GM12878 (cell line): ENCODE results near the gene SAMHD1. TPM values are rescaled to one million over a fixed set of nuclear protein-coding genes. Genes with fewer than 3 reads are reported as not detected.
A peak's percentile ranks its signal among the peaks of the same experiment; 100 is the strongest.

Source experiments
- ATAC-seq: fragments of 200-7000 bp; cut with Tn5 transposase; 3 replicates; pipeline ENCODE4 v1.9.1; 2020; ENCODE audit warnings: mild to moderate bottlenecking, moderate library complexity
- BruUV-seq: library from RNA; stranded (reverse); fragments of 400-500 nt; replicated peaks from 2 replicates; lab custom pipeline; 2021; lab: Mats Ljungman, UMichigan
- CTCF ChIA-PET: fragments of 300-600 bp; sonication (Branson Sonifier 250); formaldehyde crosslinking; extraction: SDS; loops from one replicate; lab custom pipeline; 2021; ENCODE audit warnings: inconsistent platforms; lab: Yijun Ruan, JAX
- POLR2A ChIA-PET: fragments of 350-600 bp; formaldehyde crosslinking; extraction: SDS; loops from one replicate; lab custom pipeline; 2021; ENCODE audit warnings: inconsistent platforms; lab: Charles Lee
- RAD21 ChIA-PET: fragments of 300-600 bp; sonication (Branson Sonifier 250); formaldehyde crosslinking; loops from one replicate; lab custom pipeline; 2023; ENCODE audit warnings: antibody characterized with exemption; ENCODE audit not compliant: unreplicated experiment; lab: Charles Lee
- SMC1A ChIA-PET: fragments of 300-600 bp; sonication (Branson Sonifier 250); formaldehyde crosslinking; loops from one replicate; lab custom pipeline; 2023; ENCODE audit not compliant: unreplicated experiment, uncharacterized antibody; lab: Charles Lee
- DNase-seq: peaks from one replicate; pipeline ENCODE4 v3.0.0-alpha.2; 2011; ENCODE audit warnings: low read depth, low spot score
- FAIRE-seq: peaks from 3 replicates; lab custom pipeline; 2011; peaks lifted over from hg19 to GRCh38; lab: Jason Lieb, UNC
- H2AFZ ChIP-seq: 2 replicates; pipeline ENCODE4 v1.6.0; 2011; ENCODE audit warnings: low read depth, low read length, control low read depth; ENCODE audit not compliant: control insufficient read depth
- H3K27ac ChIP-seq: 2 replicates; pipeline ENCODE4 v1.5.1; 2011; ENCODE audit warnings: control low read depth; ENCODE audit not compliant: control insufficient read depth, insufficient read depth
- H3K27me3 ChIP-seq, 2 experiments: replicated peaks in 1 of 2; 2 replicates each; pipeline versions ENCODE4 v1.6.0 to v1.6.1; 2011; ENCODE audit warnings: low read length in 1 of 2; ENCODE audit not compliant: control insufficient read depth in 2 of 2, insufficient read depth in 2 of 2
- H3K36me3 ChIP-seq, 2 experiments: 2 replicates each; pipeline ENCODE4 v1.5.1; 2011; ENCODE audit warnings: low read length in 1 of 2; ENCODE audit not compliant: control insufficient read depth in 2 of 2, insufficient read depth in 2 of 2
- H3K4me1 ChIP-seq: 2 replicates; pipeline ENCODE4 v1.6.1; 2011; ENCODE audit warnings: mild to moderate bottlenecking, low read length, moderate library complexity, mixed read lengths; ENCODE audit not compliant: control insufficient read depth, insufficient read depth
- H3K4me2 ChIP-seq: 2 replicates; pipeline ENCODE4 v1.6.0; 2011; ENCODE audit warnings: control low read depth; ENCODE audit not compliant: control insufficient read depth, insufficient read depth
- H3K4me3 ChIP-seq: fragments of 200-600 bp; sonication (generic); 2 replicates; pipeline ENCODE4 v1.5.1; 2016
- H3K79me2 ChIP-seq: 2 replicates; pipeline ENCODE4 v1.6.0; 2011; ENCODE audit warnings: low read length; ENCODE audit not compliant: control insufficient read depth, insufficient read depth
- H3K9ac ChIP-seq: 2 replicates; pipeline ENCODE4 v1.8.0; 2011; ENCODE audit warnings: low read length, control low read depth, mixed read lengths; ENCODE audit not compliant: control insufficient read depth, insufficient read depth
- H3K9me3 ChIP-seq: replicated peaks from 3 replicates; pipeline ENCODE4 v1.5.1; 2011; ENCODE audit warnings: mild to moderate bottlenecking, low read length; ENCODE audit not compliant: control insufficient read depth, insufficient read depth
- H4K20me1 ChIP-seq: 2 replicates; pipeline ENCODE4 v1.6.0; 2011; ENCODE audit not compliant: control insufficient read depth, insufficient read depth
- SMAD1 ChIP-seq: fragments of 450-650 bp; IDR thresholded peaks from 2 replicates; pipeline ENCODE4 v1.6.1; 2018; ENCODE audit warnings: mild to moderate bottlenecking, low read depth; ENCODE audit not compliant: partially characterized antibody
- WGBS: methylation state at CpG from one replicate; pipeline ENCODE4 v1.1.6; 2016; ENCODE audit warnings: low lambda C conversion rate; ENCODE audit not compliant: insufficient replicate concordance, insufficient coverage; ENCODE audit errors: missing lambda C conversion rate; 5-methylcytosine and 5-hydroxymethylcytosine counted together
- in situ Hi-C: fragments of 300-500 bp; cut with MboI; formaldehyde crosslinking; loops from 9 replicates; pipeline ENCODE4 v1.14.3; 2018; ENCODE audit warnings: mixed read lengths
- intact Hi-C: fragments of 100-400 bp; cut with micrococcal nuclease; formaldehyde crosslinking; loops from one replicate; pipeline ENCODE4 v1.14.2; 2022; ENCODE audit not compliant: unreplicated experiment
- polyA plus RNA-seq, 11 experiments: library from polyadenylated mRNA; depleted of rRNA in 4 of 11; unstranded in 6 of 11; stranded (reverse) in 5 of 11; fragments of >200 nt; fragmentation: Nextera tagmentation in 4 of 11; fragmentation: Illumina TruSeq in 1 of 11; extraction: Ambion mirVana in 4 of 11; extraction: Trizol in 1 of 11; gene quantifications; 1 replicate in 1 of 11; 2 replicates in 10 of 11; pipeline versions ENCODE4 v1.2.1 to v1.2.3, GENCODE V29; 2011 to 2016; ENCODE audit warnings: inconsistent platforms in 2 of 11, missing spikeins in 2 of 11, low read depth in 1 of 11
- total RNA-seq, 4 experiments: library from RNA; depleted of rRNA in 3 of 4; stranded (reverse); fragments of >200 nt in 3 of 4; fragmentation: Illumina TruSeq in 1 of 4; extraction: Trizol in 1 of 4; gene quantifications; 2 replicates each; pipeline versions ENCODE4 v1.2.1 to v1.2.3, GENCODE V29; 2013 to 2021
- TF ChIP-seq, protein P1 (sequence below): IDR thresholded peaks from 2 replicates; pipeline ENCODE4 v1.6.1; 2011; ENCODE audit warnings: borderline replicate concordance, low read depth, mild to moderate bottlenecking, moderate library complexity, low read length; ENCODE audit not compliant: insufficient read depth, poor library complexity, severe bottlenecking

Gene SAMHD1
- total and polyA plus RNA-seq, 10 of the 15 experiments (the other 5 are each of a cell fraction or from before 2014, with no cell fraction given) = 20.5 to 47.9 (median 38.8) TPM

DNA sequence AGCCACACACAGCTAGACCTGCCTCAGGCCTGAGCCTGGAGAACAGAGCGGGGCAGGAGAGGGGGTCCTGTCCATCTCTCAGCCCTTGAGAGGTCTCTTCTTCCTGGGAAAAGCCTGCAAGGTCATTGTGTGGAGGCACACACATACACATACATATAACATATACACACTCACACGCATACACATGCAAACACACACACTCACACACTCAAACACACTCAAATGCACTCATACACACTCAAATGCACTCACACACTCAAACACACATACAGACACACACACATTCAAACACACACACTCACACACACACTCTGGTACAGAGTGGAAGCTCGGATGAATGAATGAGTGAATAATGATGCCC, 75.1 kb downstream of the SAMHD1 start:
- Histone ChIP-seq H3K36me3 (no peaks in the 10 kb centered on the region), H3K9ac (no peak overlapping the region), H2AFZ (no peak overlapping the region), H3K4me3 (no peak overlapping the region), H3K4me2 (no peak overlapping the region), H3K27ac (no peak overlapping the region), H3K27me3 (no peaks in the 10 kb centered on the region; a peak in 1 of 4 replicates), H3K79me2 (no peaks in the 10 kb centered on the region), H3K4me1 (peaks cover 33% of the 10 kb centered on the region), H3K9me3 (no peaks in the 10 kb centered on the region), H4K20me1 (no peaks in the 10 kb centered on the region)
- SMC1A ChIA-PET = interaction anchor here (1.9 kb wide), 1 partner anchor 8 kb away, joined by 5 read pairs; no protein-coding TSS in a partner anchor
- POLR2A ChIA-PET = no interaction called here
- intact Hi-C loops (no loop called here), in situ Hi-C loops (no loop called here)
- ATAC-seq (no peak), FAIRE-seq (no peak), DNase-seq (no peak)
- RAD21 ChIA-PET = interaction anchor here (0.6 to 4.9 kb wide), 3 partner anchors 9 to 40 kb away, joined by 3 to 32 read pairs (median 7); no protein-coding TSS in a partner anchor
- WGBS = 80% methylated on average over 3 of the region's 3 CpGs
- BruUV-seq = no TSS peak
- CTCF ChIA-PET = interaction anchor here (0.7 to 6.7 kb wide), 3 partner anchors 7 to 12 kb away, joined by 3 to 54 read pairs (median 30); no protein-coding TSS in a partner anchor
- TF ChIP-seq, protein P1, sequence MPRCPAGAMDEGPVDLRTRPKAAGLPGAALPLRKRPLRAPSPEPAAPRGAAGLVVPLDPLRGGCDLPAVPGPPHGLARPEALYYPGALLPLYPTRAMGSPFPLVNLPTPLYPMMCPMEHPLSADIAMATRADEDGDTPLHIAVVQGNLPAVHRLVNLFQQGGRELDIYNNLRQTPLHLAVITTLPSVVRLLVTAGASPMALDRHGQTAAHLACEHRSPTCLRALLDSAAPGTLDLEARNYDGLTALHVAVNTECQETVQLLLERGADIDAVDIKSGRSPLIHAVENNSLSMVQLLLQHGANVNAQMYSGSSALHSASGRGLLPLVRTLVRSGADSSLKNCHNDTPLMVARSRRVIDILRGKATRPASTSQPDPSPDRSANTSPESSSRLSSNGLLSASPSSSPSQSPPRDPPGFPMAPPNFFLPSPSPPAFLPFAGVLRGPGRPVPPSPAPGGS = peak; percentile 48
- no peak for TF ChIP-seq SMAD1
- TF ChIP-seq, all 136 proteins: peak for 1
